Keratinocyte (primary cell): ENCODE data around the gene DISC1. TPM values are rescaled to one million over a fixed set of nuclear protein-coding genes. Genes with fewer than 3 reads are reported as not detected.

Experiments used
- DNase-seq: peaks from one replicate; pipeline ENCODE4 v3.0.0-alpha.2; 2011; ENCODE audit warnings: low read depth, missing footprints, low spot score
- FAIRE-seq: peaks from 2 replicates; lab custom pipeline; 2011; peaks lifted over from hg19 to GRCh38; lab: Jason Lieb, UNC
- H2AFZ ChIP-seq: 2 replicates; pipeline ENCODE4 v1.6.0; 2012; ENCODE audit warnings: low read length, control low read depth, inconsistent platforms; ENCODE audit not compliant: control insufficient read depth
- H3K27ac ChIP-seq: 2 replicates; pipeline ENCODE4 v1.5.1; 2011; ENCODE audit warnings: low read length; ENCODE audit not compliant: control insufficient read depth, insufficient read depth
- H3K27me3 ChIP-seq: 3 replicates; pipeline ENCODE4 v1.6.0; 2011; ENCODE audit warnings: low read length; ENCODE audit not compliant: control insufficient read depth, insufficient read depth; ENCODE audit errors: extremely low read depth
- H3K36me3 ChIP-seq, 2 experiments: 2 replicates in 1 of 2; 3 replicates in 1 of 2; pipeline ENCODE4 v1.5.1; 2011; ENCODE audit warnings: low read length in 2 of 2, mild to moderate bottlenecking in 1 of 2; ENCODE audit not compliant: control insufficient read depth in 2 of 2, insufficient read depth in 2 of 2; ENCODE audit errors: extremely low read depth in 1 of 2
- H3K4me1 ChIP-seq: 3 replicates; pipeline ENCODE4 v1.5.1; 2011; ENCODE audit warnings: low read length; ENCODE audit not compliant: control insufficient read depth, insufficient read depth; ENCODE audit errors: extremely low read depth
- H3K4me2 ChIP-seq: 3 replicates; pipeline ENCODE4 v1.6.0; 2011; ENCODE audit warnings: low read depth, low read length; ENCODE audit not compliant: control insufficient read depth, insufficient read depth; ENCODE audit errors: extremely low read depth
- H3K4me3 ChIP-seq, 3 experiments: fragments of 200-600 bp in 1 of 3; sonication (generic) in 1 of 3; 2 replicates in 2 of 3; 3 replicates in 1 of 3; pipeline ENCODE4 v1.5.1; 2011 to 2016; ENCODE audit warnings: low read length in 3 of 3, mild to moderate bottlenecking in 3 of 3, control low read depth in 2 of 3, inconsistent platforms in 1 of 3, low read depth in 1 of 3, mixed read lengths in 1 of 3, mixed run types in 1 of 3, moderate library complexity in 1 of 3; ENCODE audit not compliant: control insufficient read depth in 2 of 3, insufficient read depth in 2 of 3; ENCODE audit errors: extremely low read depth in 1 of 3
- H3K79me2 ChIP-seq: 2 replicates; pipeline ENCODE4 v1.6.0; 2012; ENCODE audit warnings: low read length; ENCODE audit not compliant: control insufficient read depth, insufficient read depth
- H3K9ac ChIP-seq: 3 replicates; pipeline ENCODE4 v1.6.0; 2011; ENCODE audit warnings: low read length; ENCODE audit not compliant: control insufficient read depth, insufficient read depth; ENCODE audit errors: extremely low read depth
- H3K9me1 ChIP-seq: 3 replicates; pipeline ENCODE4 v1.6.0; 2011; ENCODE audit warnings: low read length; ENCODE audit not compliant: control insufficient read depth, insufficient read depth; ENCODE audit errors: extremely low read depth
- H3K9me3 ChIP-seq: 2 replicates; pipeline ENCODE4 v1.5.1; 2012; ENCODE audit warnings: low read depth, low read length; ENCODE audit not compliant: control insufficient read depth
- H4K20me1 ChIP-seq: 3 replicates; pipeline ENCODE4 v1.6.0; 2011; ENCODE audit warnings: low read length; ENCODE audit not compliant: control insufficient read depth, insufficient read depth; ENCODE audit errors: extremely low read depth
- EZH2 ChIP-seq: IDR thresholded peaks from one replicate; pipeline ENCODE4 v1.6.1; 2012; ENCODE audit warnings: inconsistent platforms, mild to moderate bottlenecking, low read length, moderate library complexity
- dilution Hi-C: fragments of 300-500 bp; cut with MboI; formaldehyde crosslinking; loops from one replicate; pipeline ENCODE4 v1.7.0; 2020; ENCODE audit warnings: low sequenced_read_pairs; ENCODE audit not compliant: extremely low pct_ligation_motif_present
- polyA plus RNA-seq, 5 experiments: library from polyadenylated mRNA; depleted of rRNA in 3 of 5; stranded (reverse) in 3 of 5; stranded (forward) in 1 of 5; unstranded in 1 of 5; fragments of >200 nt; gene quantifications; 1 replicate in 1 of 5; 2 replicates in 3 of 5; 3 replicates in 1 of 5; pipeline versions ENCODE4 v1.2.1 to v1.2.3, GENCODE V29; 2011 to 2012; ENCODE audit warnings: missing spikeins in 2 of 5, low read depth in 1 of 5, low replicate concordance in 1 of 5
- TF ChIP-seq, protein P1 (sequence below), 3 experiments: IDR thresholded peaks in 1 of 3; conservative IDR thresholded peaks in 1 of 3; optimal IDR thresholded peaks in 1 of 3; 2 replicates in 2 of 3; 3 replicates in 1 of 3; pipeline versions ENCODE3 to v1.5.1; 2011; ENCODE audit warnings: low read length in 3 of 3, mild to moderate bottlenecking in 3 of 3, moderate library complexity in 2 of 3, control low read depth in 1 of 3, inconsistent platforms in 1 of 3; ENCODE audit not compliant: insufficient read depth in 2 of 3; ENCODE audit errors: extremely low read depth in 1 of 3

The DISC1 gene
- polyA plus RNA-seq, 1 donor (not counting 4 experiments of a cell fraction or from before 2014, with no cell fraction given) = 0.47 TPM

DNA sequence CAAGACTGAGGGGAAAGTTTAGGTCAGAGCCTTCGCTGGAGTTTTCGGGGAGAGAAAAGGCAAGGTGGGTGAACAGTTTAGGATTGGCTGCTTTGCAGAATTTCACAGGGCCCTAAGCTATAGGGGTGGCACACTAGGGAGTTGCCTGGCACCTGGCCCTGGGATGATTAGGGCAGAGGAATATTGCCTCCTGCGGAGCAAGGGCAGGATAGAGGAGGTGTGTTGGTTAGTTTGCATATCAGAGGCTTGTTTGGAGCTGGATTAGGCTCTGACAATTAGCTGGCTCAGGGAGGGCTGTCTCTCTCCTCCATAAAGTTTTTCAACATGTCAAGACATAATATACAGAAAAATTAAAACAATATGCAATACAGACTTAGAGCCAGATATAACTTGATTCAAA lies 436.4 kb downstream of the DISC1 start:
- Histone ChIP-seq H2AFZ (no peak overlapping the region), H3K36me3 (no peaks in the 10 kb centered on the region), H3K27ac (no peak overlapping the region), H4K20me1 (no peaks in the 10 kb centered on the region), H3K9me1 (no peaks in the 10 kb centered on the region), H3K4me1 (no peaks in the 10 kb centered on the region), H3K9ac (no peak overlapping the region), H3K4me3 (no peak overlapping the region), H3K27me3 (no peaks in the 10 kb centered on the region), H3K4me2 (no peak overlapping the region), H3K79me2 (no peaks in the 10 kb centered on the region), H3K9me3 (no peaks in the 10 kb centered on the region)
- dilution Hi-C loops = no loop called here
- TF ChIP-seq EZH2 = no peak
- TF ChIP-seq, protein P1, sequence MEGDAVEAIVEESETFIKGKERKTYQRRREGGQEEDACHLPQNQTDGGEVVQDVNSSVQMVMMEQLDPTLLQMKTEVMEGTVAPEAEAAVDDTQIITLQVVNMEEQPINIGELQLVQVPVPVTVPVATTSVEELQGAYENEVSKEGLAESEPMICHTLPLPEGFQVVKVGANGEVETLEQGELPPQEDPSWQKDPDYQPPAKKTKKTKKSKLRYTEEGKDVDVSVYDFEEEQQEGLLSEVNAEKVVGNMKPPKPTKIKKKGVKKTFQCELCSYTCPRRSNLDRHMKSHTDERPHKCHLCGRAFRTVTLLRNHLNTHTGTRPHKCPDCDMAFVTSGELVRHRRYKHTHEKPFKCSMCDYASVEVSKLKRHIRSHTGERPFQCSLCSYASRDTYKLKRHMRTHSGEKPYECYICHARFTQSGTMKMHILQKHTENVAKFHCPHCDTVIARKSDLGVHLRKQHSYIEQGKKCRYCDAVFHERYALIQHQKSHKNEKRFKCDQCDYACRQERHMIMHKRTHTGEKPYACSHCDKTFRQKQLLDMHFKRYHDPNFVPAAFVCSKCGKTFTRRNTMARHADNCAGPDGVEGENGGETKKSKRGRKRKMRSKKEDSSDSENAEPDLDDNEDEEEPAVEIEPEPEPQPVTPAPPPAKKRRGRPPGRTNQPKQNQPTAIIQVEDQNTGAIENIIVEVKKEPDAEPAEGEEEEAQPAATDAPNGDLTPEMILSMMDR (optimal IDR thresholded peaks at IDR 0.05 in 1 of 3, IDR thresholded peaks at IDR 0.05 in 1 of 3, conservative IDR thresholded peaks at IDR 0.05 in 1 of 3; ENCODE audit: extremely low read depth in 1 of 3, insufficient read depth in 2 of 3, low read length in 3 of 3) = no peak
- no peak for FAIRE-seq
- no peak for DNase-seq

- no peaks in the 10 kb centered on the region for H3K79me2 ChIP-seq
- TF ChIP-seq, protein P1 (optimal IDR thresholded peaks at IDR 0.05 in 1 of 3, IDR thresholded peaks at IDR 0.05 in 1 of 3, conservative IDR thresholded peaks at IDR 0.05 in 1 of 3; ENCODE audit: extremely low read depth in 1 of 3, insufficient read depth in 2 of 3, low read length in 3 of 3) = no peak
- no peak for TF ChIP-seq EZH2
- no peaks in the 10 kb centered on the region for H3K36me3 ChIP-seq
- FAIRE-seq (no peak), DNase-seq (no peak)
- no peak overlapping the region for H3K9ac ChIP-seq
- H3K4me2 ChIP-seq = no peak overlapping the region
- H3K27me3 ChIP-seq = no peaks in the 10 kb centered on the region
- no peaks in the 10 kb centered on the region for H4K20me1 ChIP-seq
- H3K27ac ChIP-seq = no peak overlapping the region
- no peak overlapping the region for H3K4me3 ChIP-seq
- H3K9me3 ChIP-seq = no peaks in the 10 kb centered on the region
- H3K4me1 ChIP-seq = no peaks in the 10 kb centered on the region
- H2AFZ ChIP-seq = no peak overlapping the region
- no peaks in the 10 kb centered on the region for H3K9me1 ChIP-seq
- dilution Hi-C loops = no loop called here
Measured at GRCh38 chr1:232066521-232066920, 439.9 kb downstream of the DISC1 start.
